Right atrium auricular region (tissue), 2 donors: Measurements from ENCODE around the gene ARHGAP42. TPM values are rescaled to one million over a fixed set of nuclear protein-coding genes. Genes with fewer than 3 reads are reported as not detected.
"Not testable (repeated sequence)": the region's sequence is repeated elsewhere in the genome, so short reads cannot be mapped to it uniquely, and the experiment has no call there.

Source experiments
- DNase-seq: peaks from one replicate; pipeline ENCODE4 v3.0.0-alpha.2; 2019; ENCODE audit warnings: low spot score
- H3K27ac ChIP-seq, 2 donors: fragments of 200-600 bp; sonication (generic); 1 replicate in 1 of 2; 2 replicates in 1 of 2; pipeline ENCODE4 v1.5.1; 2016 to 2019
- H3K27me3 ChIP-seq, 2 donors: fragments of 200-600 bp; sonication (generic); one replicate each; pipeline versions ENCODE4 v1.5.1 to v1.6.0; 2017 to 2019
- H3K36me3 ChIP-seq: fragments of 200-600 bp; sonication (generic); one replicate; pipeline ENCODE4 v1.5.1; 2016
- H3K4me1 ChIP-seq, 2 donors: fragments of 200-600 bp; sonication (generic); one replicate each; pipeline versions ENCODE4 v1.5.1 to v1.6.0; 2017 to 2019
- H3K4me3 ChIP-seq, 2 donors: fragments of 200-600 bp; sonication (generic); 1 replicate in 1 of 2; 2 replicates in 1 of 2; pipeline ENCODE4 v1.5.1; 2017 to 2019; ENCODE audit warnings: mild to moderate bottlenecking in 1 of 2, moderate library complexity in 1 of 2
- H3K9me3 ChIP-seq, 2 donors: fragments of 200-600 bp; sonication (generic); one replicate each; pipeline ENCODE4 v1.5.1; 2019
- total RNA-seq, 2 donors: library from RNA; depleted of rRNA; stranded (reverse); fragments of >200 nt; gene quantifications; one replicate each; pipeline ENCODE4 v1.1.0, GENCODE V29; 2016
- TF ChIP-seq, protein P1 (sequence below), 2 donors: fragments of 200-600 bp; sonication (generic); IDR thresholded peaks; one replicate each; pipeline ENCODE4 v1.5.1; 2019; ENCODE audit warnings: antibody characterized with exemption in 2 of 2

ARHGAP42 gene
- total RNA-seq, 2 donors from 2014 or later, result 6.1 to 12.1 TPM

DNA sequence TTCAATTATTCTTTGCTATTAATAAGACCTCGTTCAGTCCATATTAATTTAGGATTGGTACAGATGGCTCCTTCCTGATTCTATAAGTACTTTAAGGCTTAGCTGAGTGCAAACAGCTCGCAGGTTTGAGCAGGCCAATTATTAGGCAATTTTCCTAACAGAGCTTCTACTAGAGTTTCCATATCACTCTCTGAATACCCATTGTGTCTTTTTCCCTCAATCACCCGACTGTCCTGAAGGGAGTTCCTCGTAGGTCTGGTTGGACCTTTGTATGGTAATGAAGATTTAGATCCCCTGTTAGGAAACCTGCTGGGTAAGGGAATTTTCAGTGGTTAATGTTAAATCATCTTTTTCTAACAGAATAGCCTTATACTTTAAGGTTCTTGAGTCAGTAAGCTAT lies 61.1 kb downstream of the ARHGAP42 start:
- no peaks in the 10 kb centered on the region for H3K36me3 ChIP-seq
- peaks cover 0 to 7% of the 10 kb centered on the region in 2 donors for H3K4me1 ChIP-seq
- DNase-seq, result no peak
- TF ChIP-seq, protein P1, sequence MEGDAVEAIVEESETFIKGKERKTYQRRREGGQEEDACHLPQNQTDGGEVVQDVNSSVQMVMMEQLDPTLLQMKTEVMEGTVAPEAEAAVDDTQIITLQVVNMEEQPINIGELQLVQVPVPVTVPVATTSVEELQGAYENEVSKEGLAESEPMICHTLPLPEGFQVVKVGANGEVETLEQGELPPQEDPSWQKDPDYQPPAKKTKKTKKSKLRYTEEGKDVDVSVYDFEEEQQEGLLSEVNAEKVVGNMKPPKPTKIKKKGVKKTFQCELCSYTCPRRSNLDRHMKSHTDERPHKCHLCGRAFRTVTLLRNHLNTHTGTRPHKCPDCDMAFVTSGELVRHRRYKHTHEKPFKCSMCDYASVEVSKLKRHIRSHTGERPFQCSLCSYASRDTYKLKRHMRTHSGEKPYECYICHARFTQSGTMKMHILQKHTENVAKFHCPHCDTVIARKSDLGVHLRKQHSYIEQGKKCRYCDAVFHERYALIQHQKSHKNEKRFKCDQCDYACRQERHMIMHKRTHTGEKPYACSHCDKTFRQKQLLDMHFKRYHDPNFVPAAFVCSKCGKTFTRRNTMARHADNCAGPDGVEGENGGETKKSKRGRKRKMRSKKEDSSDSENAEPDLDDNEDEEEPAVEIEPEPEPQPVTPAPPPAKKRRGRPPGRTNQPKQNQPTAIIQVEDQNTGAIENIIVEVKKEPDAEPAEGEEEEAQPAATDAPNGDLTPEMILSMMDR (IDR thresholded peaks at IDR 0.05), result no peak
- no peak overlapping the region for H3K27ac ChIP-seq
- H3K4me3 ChIP-seq, result no peak overlapping the region
- H3K9me3 ChIP-seq, result peaks cover 0 to 16% of the 10 kb centered on the region in 2 donors
- H3K27me3 ChIP-seq, result no peaks in the 10 kb centered on the region

DNA sequence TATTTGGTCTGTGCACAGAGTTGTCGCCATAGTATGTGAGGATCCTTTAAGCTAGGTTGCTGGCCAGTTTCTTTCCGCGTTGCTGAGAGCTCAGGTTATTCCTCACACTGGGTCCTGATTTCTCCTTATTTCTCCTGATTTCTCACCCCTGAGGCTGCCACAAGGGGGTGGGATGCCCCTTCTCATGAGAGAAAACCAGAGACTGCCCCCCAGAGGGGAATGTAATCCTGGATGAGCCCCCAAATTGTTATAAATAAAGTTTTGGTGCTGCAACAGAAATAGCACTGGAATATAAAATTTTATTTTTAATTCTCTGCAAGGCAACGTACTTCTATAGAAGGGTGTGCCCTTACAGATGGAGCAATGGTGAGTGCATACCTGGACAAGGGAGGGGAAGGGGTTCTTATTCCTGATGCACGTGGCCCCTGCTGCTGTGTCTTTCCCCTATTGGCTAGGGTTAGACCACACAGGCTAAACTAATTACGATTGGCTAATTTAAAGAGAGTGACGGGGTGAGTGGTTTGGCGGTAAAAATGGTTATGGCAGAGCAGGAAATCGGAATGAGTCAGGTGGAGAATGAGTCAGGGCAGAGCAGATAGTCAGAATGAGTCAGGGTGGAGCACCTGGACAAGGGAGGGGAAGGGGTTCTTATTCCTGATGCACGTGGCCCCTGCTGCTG lies 62.9 kb downstream of the ARHGAP42 start:
- not testable (repeated sequence) for H3K27ac ChIP-seq, DNase-seq

DNA sequence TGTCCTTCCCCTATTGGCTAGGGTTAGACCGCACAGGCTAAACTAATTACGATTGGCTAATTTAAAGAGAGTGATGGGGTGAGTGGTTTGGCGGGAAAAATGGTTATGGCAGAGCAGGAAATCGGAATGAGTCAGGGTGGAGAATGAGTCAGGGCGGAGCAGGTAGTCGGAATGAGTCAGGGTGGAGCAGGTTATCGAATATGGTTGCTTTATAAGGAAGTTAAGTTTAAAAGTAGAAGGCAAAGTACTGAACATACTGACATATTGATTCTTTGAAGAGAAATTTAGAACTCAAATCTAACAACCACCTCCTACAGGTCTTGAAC lies 63.4 kb downstream of the ARHGAP42 start:
- H3K4me3 ChIP-seq, H3K27me3 ChIP-seq, H3K27ac ChIP-seq, DNase-seq, H3K36me3 ChIP-seq: not testable (repeated sequence)
- peaks cover 0 to 17% of the 10 kb centered on the region in 2 donors for H3K4me1 ChIP-seq
- peaks cover 0 to 16% of the 10 kb centered on the region in 2 donors for H3K9me3 ChIP-seq

More for the DNA sequence above, 62.9 kb downstream of the ARHGAP42 start:
- H3K4me3 ChIP-seq, H3K27me3 ChIP-seq, H3K36me3 ChIP-seq: not testable (repeated sequence)
- Histone ChIP-seq H3K4me1 (peaks cover 0 to 17% of the 10 kb centered on the region in 2 donors), H3K9me3 (peaks cover 0 to 16% of the 10 kb centered on the region in 2 donors)

DNA sequence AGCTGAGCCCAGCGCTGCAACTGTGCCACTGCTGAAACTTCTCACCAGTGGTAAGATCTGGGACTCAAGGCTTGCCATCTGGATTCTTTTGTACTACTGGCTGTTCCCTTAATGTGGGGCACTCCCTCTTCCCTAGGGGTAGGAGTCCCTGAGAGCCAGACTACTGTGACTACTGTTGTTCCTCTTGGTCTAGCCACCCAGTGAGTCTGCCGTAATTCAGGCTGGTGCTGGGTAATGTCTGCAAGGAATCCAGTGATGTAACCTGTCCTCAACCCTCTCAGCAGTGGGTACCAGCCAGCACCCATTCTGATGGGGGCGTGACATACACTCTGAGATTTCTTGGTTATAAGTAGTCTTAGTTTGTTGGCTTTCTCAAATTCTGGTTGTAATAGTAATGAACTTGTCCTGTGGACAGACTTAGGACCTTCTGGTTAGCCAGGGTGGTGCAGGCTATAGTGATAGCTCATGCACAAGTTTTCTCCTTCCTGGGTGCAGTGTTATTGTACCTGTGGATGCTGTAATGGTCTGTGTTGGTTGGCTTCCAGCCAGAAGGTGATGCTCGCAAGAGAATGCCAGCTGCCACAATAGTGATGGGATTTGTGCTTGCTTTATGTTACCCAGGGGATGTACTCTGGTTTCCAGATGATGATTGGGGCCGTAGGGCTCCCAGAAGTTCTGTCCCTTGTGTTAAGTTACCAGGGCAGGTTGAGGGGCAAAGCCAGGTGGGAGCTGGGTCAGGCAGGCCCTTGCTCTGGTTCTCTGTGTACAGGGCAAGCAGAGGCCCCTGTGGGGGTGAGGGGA lies 65.5 kb downstream of the ARHGAP42 start:
- H3K4me1 ChIP-seq, result peaks cover 0 to 17% of the 10 kb centered on the region in 2 donors
- H3K27me3 ChIP-seq, result no peaks in the 10 kb centered on the region
- TF ChIP-seq, protein P1 (IDR thresholded peaks at IDR 0.05), result no peak
- no peak overlapping the region for H3K27ac ChIP-seq
- no peak overlapping the region for H3K4me3 ChIP-seq
- peaks cover 0 to 16% of the 10 kb centered on the region in 2 donors for H3K9me3 ChIP-seq
- no peaks in the 10 kb centered on the region for H3K36me3 ChIP-seq
- no peak for DNase-seq

DNA sequence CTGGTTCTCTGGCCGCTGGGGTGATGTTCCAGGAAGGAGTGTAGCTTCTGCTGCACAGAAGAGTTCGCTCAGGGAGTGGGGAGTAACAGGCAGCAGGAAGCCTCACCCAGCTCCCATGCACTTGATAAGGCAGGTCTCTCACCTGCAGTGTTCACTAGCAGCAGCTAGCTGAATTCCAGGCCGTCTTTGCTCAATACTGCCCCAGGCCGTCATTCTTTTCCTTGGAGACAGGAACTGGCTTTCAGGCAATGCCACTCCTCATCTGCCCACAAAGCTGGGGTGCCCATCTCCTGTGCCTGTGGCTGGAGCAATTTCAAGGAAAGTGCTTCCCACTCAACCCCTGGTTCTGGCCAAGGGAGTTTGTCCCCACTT lies 66.1 kb downstream of the ARHGAP42 start:
- Histone ChIP-seq H3K4me1 (peaks cover 0 to 17% of the 10 kb centered on the region in 2 donors), H3K36me3 (no peaks in the 10 kb centered on the region), H3K9me3 (peaks cover 0 to 16% of the 10 kb centered on the region in 2 donors), H3K27me3 (no peaks in the 10 kb centered on the region), H3K4me3 (no peak overlapping the region), H3K27ac (no peak overlapping the region)
- no peak for DNase-seq
- TF ChIP-seq, protein P1 (IDR thresholded peaks at IDR 0.05), result no peak

DNA sequence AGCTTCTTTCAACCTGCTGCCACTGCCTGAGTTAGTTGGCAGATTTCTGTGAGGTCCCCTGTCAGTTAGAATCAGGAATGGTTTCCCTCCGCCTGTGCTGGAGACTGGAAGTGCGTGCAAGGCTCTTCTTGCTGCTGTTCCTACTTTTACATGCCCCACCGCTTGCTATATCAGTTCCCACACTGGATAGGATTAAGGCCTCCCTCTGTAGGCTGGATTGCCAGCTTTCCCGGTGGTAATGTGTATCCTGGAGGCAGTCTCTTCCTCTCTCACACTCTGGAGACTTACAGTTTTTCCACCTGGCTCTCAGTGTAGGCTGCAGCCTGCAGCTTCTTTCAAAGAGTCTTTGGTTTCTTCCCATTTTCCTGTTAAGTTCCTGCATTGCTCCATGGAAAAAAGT lies 66.5 kb downstream of the ARHGAP42 start:
- H3K4me1 ChIP-seq, result peaks cover 0 to 17% of the 10 kb centered on the region in 2 donors
- DNase-seq, result no peak
- H3K9me3 ChIP-seq, result peaks cover 0 to 16% of the 10 kb centered on the region in 2 donors
- TF ChIP-seq, protein P1 (IDR thresholded peaks at IDR 0.05), result no peak
- H3K4me3 ChIP-seq, result no peak overlapping the region
- H3K27ac ChIP-seq, result no peak overlapping the region
- H3K36me3 ChIP-seq, result no peaks in the 10 kb centered on the region
- no peaks in the 10 kb centered on the region for H3K27me3 ChIP-seq
